ENCODE measurements around the gene ALOX15B. TPM values are rescaled to one million over a fixed set of nuclear protein-coding genes. Genes with fewer than 3 reads are reported as not detected.

ALOX15B gene
- polyA plus RNA-seq, 1 of the 3 experiments (the other 2 are of a cell fraction): not detected

DNA sequence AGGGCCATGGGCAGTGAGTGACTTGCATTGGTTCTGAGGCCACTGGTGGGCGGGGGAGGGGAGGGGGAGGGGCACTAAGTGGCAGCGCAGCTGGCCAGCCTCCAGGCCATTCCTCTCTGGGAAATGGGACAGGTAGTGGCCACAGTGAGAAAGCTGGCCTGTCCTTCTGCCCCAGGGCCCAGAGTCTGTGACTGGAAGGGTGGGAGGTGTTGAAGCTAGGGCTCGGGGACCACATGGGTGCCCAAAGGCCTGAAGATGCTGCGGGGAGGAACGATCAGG, 49.0 kb downstream of the ALOX15B start:
- H3K79me2 ChIP-seq (ENCODE audit: insufficient read depth): no peaks in the 10 kb centered on the region
- no peaks in the 10 kb centered on the region for H3K9me3 ChIP-seq
- no peaks in the 10 kb centered on the region for H4K20me1 ChIP-seq (ENCODE audit: insufficient read depth)
- no peak overlapping the region for H3K4me3 ChIP-seq (ENCODE audit: low read depth in 2 of 2, low read length in 1 of 2)
- no peak overlapping the region for H3K9ac ChIP-seq
- WGBS (ENCODE audit: low lambda C conversion rate): 44% methylated on average over 3 of the region's 5 CpGs
- H3K36me3 ChIP-seq (replicated peaks in 1 of 2; ENCODE audit: control insufficient read depth in 1 of 2, insufficient read depth in 2 of 2, low read length in 1 of 2): no peaks in the 10 kb centered on the region
- CTCF ChIA-PET: interaction anchor here (7.9 to 20.8 kb wide), 4 partner anchors 8 to 29 kb away, joined by 90 to 390 read pairs (median 228); partner anchors contain the start of gene ALOXE3
- POLR2A ChIA-PET: no interaction called here
- H3K27me3 ChIP-seq (ENCODE audit: insufficient read depth): peaks cover 67% of the 10 kb centered on the region; the same call in 1 of the 2 replicates
- H3K4me2 ChIP-seq: no peak overlapping the region
- no peaks in the 10 kb centered on the region for H3K9me2 ChIP-seq
- H2AFZ ChIP-seq (ENCODE audit: low read depth): no peak overlapping the region
- no peak for DNase-seq
- no peaks in the 10 kb centered on the region for H3K4me1 ChIP-seq (ENCODE audit: control insufficient read depth in 1 of 2, insufficient read depth in 2 of 2, low read depth in 1 of 2, low read length in 1 of 2)
- no peaks in the 10 kb centered on the region for H3F3A ChIP-seq (replicated peaks; ENCODE audit: insufficient read depth)
- TF ChIP-seq EZH2phosphoT487 (IDR thresholded peaks at IDR 0.05; ENCODE audit: borderline replicate concordance, low read depth) (no peak), USF2 (IDR thresholded peaks at IDR 0.05; ENCODE audit: borderline replicate concordance, low read depth, low read length) (no peak), MXI1 (IDR thresholded peaks at IDR 0.05; ENCODE audit: low read depth, low read length) (no peak), PBX3 (IDR thresholded peaks at IDR 0.05) (no peak), FOXJ3 (CRISPR knock-in tag; IDR thresholded peaks at IDR 0.05) (no peak), SIN3A (IDR thresholded peaks at IDR 0.05; ENCODE audit: borderline replicate concordance, low read depth, low read length) (no peak), YY1 (IDR thresholded peaks at IDR 0.05; ENCODE audit: low read depth) (no peak), JUND (IDR thresholded peaks at IDR 0.05) (no peak), SMC3 (IDR thresholded peaks at IDR 0.05; ENCODE audit: low read depth, low read length) (no peak), RCOR1 (IDR thresholded peaks at IDR 0.05; ENCODE audit: low read length) (no peak), FOXM1 (IDR thresholded peaks at IDR 0.05; ENCODE audit: low read depth) (no peak), GATA2 (CRISPR knock-in tag; IDR thresholded peaks at IDR 0.05) (no peak), ELF1 (IDR thresholded peaks at IDR 0.05) (no peak)
- TF ChIP-seq, protein P1, sequence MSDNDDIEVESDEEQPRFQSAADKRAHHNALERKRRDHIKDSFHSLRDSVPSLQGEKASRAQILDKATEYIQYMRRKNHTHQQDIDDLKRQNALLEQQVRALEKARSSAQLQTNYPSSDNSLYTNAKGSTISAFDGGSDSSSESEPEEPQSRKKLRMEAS (IDR thresholded peaks at IDR 0.05; ENCODE audit: low read depth): no peak
- no peak overlapping the region for H3K27ac ChIP-seq (ENCODE audit: low read depth in 2 of 2, low read length in 1 of 2)

DNA sequence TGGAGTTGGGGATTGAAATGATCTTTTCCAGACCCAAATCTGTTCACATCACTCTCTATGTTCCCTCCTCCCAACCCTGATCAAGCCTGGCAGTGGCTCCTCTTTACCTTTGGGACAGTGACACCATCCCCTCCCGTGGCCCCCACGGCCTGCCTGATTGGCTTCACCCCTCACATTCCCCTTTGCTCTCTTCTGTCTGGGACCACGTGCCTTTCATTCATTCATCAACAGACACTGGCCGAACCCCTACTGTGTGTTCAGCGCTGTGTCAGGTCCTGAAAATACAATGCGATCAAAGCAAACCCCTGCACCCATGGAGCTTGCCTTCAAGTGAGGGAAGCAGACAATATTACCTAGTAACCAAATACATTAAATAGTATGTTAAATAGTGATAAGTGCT, 50.9 kb downstream of the ALOX15B start:
- H3K9me3 ChIP-seq: no peaks in the 10 kb centered on the region
- H3K4me3 ChIP-seq (ENCODE audit: low read depth in 2 of 2, low read length in 1 of 2): no peak overlapping the region
- TF ChIP-seq RAD21 (IDR thresholded peaks at IDR 0.05; ENCODE audit: low read length): no peak
- TF ChIP-seq TAF1 (IDR thresholded peaks at IDR 0.05; ENCODE audit: borderline replicate concordance, low read depth, low read length): no peak
- no peak for TF ChIP-seq RXRA (IDR thresholded peaks at IDR 0.05; ENCODE audit: borderline replicate concordance, low read depth)
- TF ChIP-seq, protein P2, sequence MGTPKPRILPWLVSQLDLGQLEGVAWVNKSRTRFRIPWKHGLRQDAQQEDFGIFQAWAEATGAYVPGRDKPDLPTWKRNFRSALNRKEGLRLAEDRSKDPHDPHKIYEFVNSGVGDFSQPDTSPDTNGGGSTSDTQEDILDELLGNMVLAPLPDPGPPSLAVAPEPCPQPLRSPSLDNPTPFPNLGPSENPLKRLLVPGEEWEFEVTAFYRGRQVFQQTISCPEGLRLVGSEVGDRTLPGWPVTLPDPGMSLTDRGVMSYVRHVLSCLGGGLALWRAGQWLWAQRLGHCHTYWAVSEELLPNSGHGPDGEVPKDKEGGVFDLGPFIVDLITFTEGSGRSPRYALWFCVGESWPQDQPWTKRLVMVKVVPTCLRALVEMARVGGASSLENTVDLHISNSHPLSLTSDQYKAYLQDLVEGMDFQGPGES (IDR thresholded peaks at IDR 0.05; ENCODE audit: low read depth, low read length): no peak
- TF ChIP-seq TEAD4 (IDR thresholded peaks at IDR 0.05; ENCODE audit: borderline replicate concordance, insufficient read depth): no peak
- WGBS (ENCODE audit: low lambda C conversion rate): 32% methylated on average over 6 of the region's 6 CpGs
- H3K27ac ChIP-seq (ENCODE audit: low read depth in 2 of 2, low read length in 1 of 2): no peak overlapping the region
- ChIA-PET CTCF (interaction anchor here (1.1 to 13.4 kb wide), 6 partner anchors 10 to 99 kb away, joined by 3 to 298 read pairs (median 47); partner anchors contain the start of gene ALOXE3), POLR2A (no interaction called here)
- H3K4me2 ChIP-seq: no peak overlapping the region
- no peaks in the 10 kb centered on the region for H3K36me3 ChIP-seq (replicated peaks in 1 of 2; ENCODE audit: control insufficient read depth in 1 of 2, insufficient read depth in 2 of 2, low read length in 1 of 2)
- H3K9me2 ChIP-seq: no peaks in the 10 kb centered on the region
- H3K27me3 ChIP-seq (ENCODE audit: insufficient read depth): peaks cover 59% of the 10 kb centered on the region; the same call in 1 of the 2 replicates
- H3K79me2 ChIP-seq (ENCODE audit: insufficient read depth): no peaks in the 10 kb centered on the region
- no peak overlapping the region for H3K9ac ChIP-seq
- no peaks in the 10 kb centered on the region for H3F3A ChIP-seq (replicated peaks; ENCODE audit: insufficient read depth)
- no peak overlapping the region for H2AFZ ChIP-seq (ENCODE audit: low read depth)
- H4K20me1 ChIP-seq (ENCODE audit: insufficient read depth): no peaks in the 10 kb centered on the region
- H3K4me1 ChIP-seq (ENCODE audit: control insufficient read depth in 1 of 2, insufficient read depth in 2 of 2, low read depth in 1 of 2, low read length in 1 of 2): no peaks in the 10 kb centered on the region
- no peak for DNase-seq
